ENCODE data around the gene PPP2R3A.

The PPP2R3A gene

DNA sequence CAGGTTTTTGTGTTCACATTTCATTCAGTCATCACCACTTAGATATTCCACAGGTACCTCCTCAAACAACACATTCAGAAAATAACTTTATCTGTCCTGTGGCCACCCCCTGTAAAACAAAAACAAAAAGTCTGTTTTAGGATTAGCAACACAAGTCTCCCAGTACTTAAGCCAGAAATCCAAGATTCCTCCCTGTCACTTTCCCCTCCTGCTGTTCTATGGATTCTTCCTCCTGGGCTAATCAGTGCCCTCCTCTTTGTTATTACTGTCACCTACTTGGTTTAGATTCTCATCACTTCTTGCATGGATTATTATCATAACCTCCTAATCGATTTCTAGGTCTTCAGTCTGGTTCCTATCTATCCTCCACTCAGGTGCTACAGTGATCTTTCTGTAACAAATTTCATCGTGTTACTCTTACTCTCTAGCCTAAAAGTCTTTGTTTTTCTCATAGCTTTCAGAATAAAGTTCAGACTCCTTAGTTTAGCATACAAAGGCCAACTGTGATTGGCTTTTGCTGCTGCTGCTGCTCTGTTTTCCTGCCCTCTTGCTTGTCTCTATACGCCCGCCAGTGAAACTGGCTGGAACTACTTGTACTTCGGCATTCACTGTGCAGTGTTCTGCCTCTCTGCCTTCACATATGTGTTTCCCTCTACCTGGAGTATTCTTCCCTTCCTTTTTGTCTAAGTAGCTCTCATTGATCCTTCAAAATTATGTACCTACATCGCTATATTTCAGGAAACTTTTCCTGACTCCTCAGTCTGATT lies 32.2 kb downstream of the PPP2R3A start:
- TF ChIP-seq, protein P1, sequence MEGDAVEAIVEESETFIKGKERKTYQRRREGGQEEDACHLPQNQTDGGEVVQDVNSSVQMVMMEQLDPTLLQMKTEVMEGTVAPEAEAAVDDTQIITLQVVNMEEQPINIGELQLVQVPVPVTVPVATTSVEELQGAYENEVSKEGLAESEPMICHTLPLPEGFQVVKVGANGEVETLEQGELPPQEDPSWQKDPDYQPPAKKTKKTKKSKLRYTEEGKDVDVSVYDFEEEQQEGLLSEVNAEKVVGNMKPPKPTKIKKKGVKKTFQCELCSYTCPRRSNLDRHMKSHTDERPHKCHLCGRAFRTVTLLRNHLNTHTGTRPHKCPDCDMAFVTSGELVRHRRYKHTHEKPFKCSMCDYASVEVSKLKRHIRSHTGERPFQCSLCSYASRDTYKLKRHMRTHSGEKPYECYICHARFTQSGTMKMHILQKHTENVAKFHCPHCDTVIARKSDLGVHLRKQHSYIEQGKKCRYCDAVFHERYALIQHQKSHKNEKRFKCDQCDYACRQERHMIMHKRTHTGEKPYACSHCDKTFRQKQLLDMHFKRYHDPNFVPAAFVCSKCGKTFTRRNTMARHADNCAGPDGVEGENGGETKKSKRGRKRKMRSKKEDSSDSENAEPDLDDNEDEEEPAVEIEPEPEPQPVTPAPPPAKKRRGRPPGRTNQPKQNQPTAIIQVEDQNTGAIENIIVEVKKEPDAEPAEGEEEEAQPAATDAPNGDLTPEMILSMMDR (IDR thresholded peaks at IDR 0.05; ENCODE audit: extremely low read depth, missing control alignments), result no peak
- DNase-seq (ENCODE audit: low spot score), result no peak

DNA sequence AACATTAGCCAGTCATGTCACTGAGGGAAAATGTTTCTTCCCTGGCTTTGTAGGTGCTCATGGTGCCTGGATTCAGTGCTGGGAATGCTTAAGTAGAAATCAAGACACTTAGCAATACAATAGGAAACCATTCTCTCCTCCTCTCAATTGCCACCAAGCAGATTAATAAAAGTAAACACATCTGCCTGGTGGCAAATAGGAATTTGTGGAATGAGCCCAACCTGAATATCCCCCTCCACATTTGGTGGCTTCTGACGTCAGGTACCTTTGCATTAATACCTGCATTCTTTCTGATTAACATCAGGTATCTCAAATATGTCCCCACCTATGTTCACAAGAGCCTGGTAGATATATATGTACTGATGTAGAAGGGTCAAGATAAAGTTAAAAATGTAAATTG lies 42.7 kb downstream of the PPP2R3A start:
- TF ChIP-seq, protein P1 (IDR thresholded peaks at IDR 0.05; ENCODE audit: extremely low read depth, missing control alignments), result no peak
- no peak for DNase-seq (ENCODE audit: low spot score)

DNA sequence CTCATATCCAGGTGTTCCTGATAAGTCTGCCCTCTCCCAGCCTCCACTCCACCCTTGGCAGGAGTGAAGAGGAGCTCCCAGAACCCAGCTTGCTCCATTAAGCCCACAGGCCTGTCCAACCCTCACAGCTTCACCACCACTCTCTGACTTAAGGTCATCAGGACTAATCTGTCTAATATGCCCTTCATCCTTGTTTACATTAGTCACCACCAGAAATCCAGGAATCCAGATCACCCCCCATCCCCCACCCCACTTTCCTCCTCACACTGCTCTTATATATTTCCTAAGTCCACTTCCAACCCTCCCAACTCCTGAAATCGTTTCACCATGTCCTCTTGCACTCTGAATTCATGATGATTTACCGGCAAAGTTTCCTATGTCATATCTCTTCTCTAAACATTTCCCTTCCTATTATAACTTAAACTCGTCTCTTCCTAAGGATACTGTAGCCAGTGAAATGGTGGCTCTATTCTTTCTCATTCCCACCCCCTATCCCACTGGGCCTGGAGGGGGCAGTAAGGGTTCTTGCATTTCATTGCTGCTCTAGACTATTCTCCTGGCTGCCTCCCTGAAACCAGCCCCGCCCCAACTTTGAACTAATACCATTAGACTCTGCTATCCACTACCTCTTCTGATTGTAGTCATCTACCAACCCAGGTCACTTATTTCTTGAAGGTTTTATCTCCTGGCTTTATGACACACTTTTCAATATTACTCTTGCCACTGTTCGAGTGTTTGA lies 43.4 kb downstream of the PPP2R3A start:
- DNase-seq (ENCODE audit: low spot score), result no peak
- TF ChIP-seq, protein P1 (IDR thresholded peaks at IDR 0.05; ENCODE audit: extremely low read depth, missing control alignments), result no peak

DNA sequence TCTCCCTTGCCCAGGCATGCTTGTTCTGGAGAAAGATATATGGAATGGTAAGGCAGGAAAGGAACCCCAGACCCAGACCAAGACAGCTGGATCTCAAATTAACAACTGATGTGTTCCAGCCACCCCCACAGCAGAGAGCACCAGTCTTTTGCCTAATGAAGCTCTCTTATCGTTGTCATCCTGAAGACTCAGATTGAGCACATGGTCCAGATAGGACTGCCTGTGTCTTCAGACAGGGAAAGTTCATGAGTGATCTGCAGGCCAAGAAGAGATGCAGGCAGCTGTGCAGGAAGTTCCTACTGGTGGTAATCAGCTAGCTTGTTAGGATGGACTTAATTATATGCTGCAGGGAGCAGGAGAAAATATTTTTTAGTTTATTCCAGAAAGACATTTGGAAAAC lies 53.3 kb downstream of the PPP2R3A start:
- DNase-seq (ENCODE audit: low spot score), result no peak
- TF ChIP-seq, protein P1 (IDR thresholded peaks at IDR 0.05; ENCODE audit: extremely low read depth, missing control alignments), result no peak

DNA sequence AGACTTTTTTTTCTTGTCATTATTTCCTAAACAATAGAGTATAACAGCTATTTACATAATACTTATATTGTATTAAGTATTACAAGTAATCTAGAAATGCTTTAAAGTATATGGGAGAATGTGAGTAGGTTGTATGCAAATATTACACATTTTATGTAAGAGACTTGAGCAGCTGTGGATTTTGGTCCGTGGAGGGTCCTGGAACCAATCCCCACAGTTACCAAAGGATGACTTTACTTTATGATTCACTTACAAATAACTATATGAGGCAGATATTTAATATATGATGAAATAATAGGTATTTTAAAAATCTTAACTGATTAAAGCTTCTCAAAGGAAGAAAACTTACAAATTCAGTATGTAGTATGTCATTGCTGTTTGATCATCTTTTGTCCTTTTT lies 56.3 kb downstream of the PPP2R3A start:
- no peak for DNase-seq (ENCODE audit: low spot score)

DNA sequence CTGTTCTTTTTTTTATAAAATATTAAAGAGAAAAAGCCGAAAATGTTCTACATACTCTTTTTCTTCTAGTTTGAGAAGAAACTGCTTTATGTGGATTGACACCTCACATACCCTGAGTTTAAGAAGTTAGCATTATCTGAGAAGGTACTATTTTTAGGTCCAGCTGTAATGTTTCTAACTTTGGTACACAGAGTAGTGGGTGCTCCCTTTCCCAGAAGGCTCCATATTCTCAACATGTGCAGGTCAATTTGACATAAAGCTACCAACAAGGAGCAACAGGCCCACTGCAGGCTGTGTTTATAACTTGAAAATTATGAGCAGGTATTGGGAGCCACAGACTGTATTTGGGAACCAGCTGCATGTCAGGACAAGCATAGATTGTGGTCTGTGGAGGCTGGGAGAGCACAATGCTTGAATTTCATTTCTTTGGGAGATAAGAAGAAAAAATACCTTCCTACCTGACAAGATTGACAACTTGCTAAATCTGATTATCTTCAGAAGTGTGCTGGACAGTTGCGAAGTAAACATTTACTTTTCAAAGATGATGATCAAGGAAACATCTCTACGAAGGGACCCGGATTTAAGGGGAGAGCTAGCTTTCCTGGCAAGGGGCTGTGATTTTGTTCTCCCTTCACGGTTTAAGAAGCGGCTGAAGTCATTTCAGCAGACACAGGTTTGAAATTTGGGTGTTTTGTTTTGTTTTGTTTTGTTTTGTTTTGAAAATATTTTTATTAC lies 57.2 kb downstream of the PPP2R3A start:
- no peak for DNase-seq (ENCODE audit: low spot score)
- TF ChIP-seq, protein P1 (IDR thresholded peaks at IDR 0.05; ENCODE audit: extremely low read depth, missing control alignments), result no peak

More for the DNA sequence above, 56.3 kb downstream of the PPP2R3A start:
- TF ChIP-seq, protein P1 (IDR thresholded peaks at IDR 0.05; ENCODE audit: extremely low read depth, missing control alignments), result no peak

All from GM20000 (cell line).